Keratinocyte (primary cell): ENCODE data around the gene STUB1. TPM values are rescaled to one million over a fixed set of nuclear protein-coding genes. Genes with fewer than 3 reads are reported as not detected.

Source experiments
- DNase-seq: peaks from one replicate; pipeline ENCODE4 v3.0.0-alpha.2; 2011; ENCODE audit warnings: low read depth, missing footprints, low spot score
- FAIRE-seq: peaks from 2 replicates; lab custom pipeline; 2011; peaks lifted over from hg19 to GRCh38; lab: Jason Lieb, UNC
- H2AFZ ChIP-seq: 2 replicates; pipeline ENCODE4 v1.6.0; 2012; ENCODE audit warnings: low read length, control low read depth, inconsistent platforms; ENCODE audit not compliant: control insufficient read depth
- H3K27ac ChIP-seq: 2 replicates; pipeline ENCODE4 v1.5.1; 2011; ENCODE audit warnings: low read length; ENCODE audit not compliant: control insufficient read depth, insufficient read depth
- H3K27me3 ChIP-seq: 3 replicates; pipeline ENCODE4 v1.6.0; 2011; ENCODE audit warnings: low read length; ENCODE audit not compliant: control insufficient read depth, insufficient read depth; ENCODE audit errors: extremely low read depth
- H3K36me3 ChIP-seq, 2 experiments: 2 replicates in 1 of 2; 3 replicates in 1 of 2; pipeline ENCODE4 v1.5.1; 2011; ENCODE audit warnings: low read length in 2 of 2, mild to moderate bottlenecking in 1 of 2; ENCODE audit not compliant: control insufficient read depth in 2 of 2, insufficient read depth in 2 of 2; ENCODE audit errors: extremely low read depth in 1 of 2
- H3K4me1 ChIP-seq: 3 replicates; pipeline ENCODE4 v1.5.1; 2011; ENCODE audit warnings: low read length; ENCODE audit not compliant: control insufficient read depth, insufficient read depth; ENCODE audit errors: extremely low read depth
- H3K4me2 ChIP-seq: 3 replicates; pipeline ENCODE4 v1.6.0; 2011; ENCODE audit warnings: low read depth, low read length; ENCODE audit not compliant: control insufficient read depth, insufficient read depth; ENCODE audit errors: extremely low read depth
- H3K4me3 ChIP-seq, 3 experiments: fragments of 200-600 bp in 1 of 3; sonication (generic) in 1 of 3; 2 replicates in 2 of 3; 3 replicates in 1 of 3; pipeline ENCODE4 v1.5.1; 2011 to 2016; ENCODE audit warnings: low read length in 3 of 3, mild to moderate bottlenecking in 3 of 3, control low read depth in 2 of 3, inconsistent platforms in 1 of 3, low read depth in 1 of 3, mixed read lengths in 1 of 3, mixed run types in 1 of 3, moderate library complexity in 1 of 3; ENCODE audit not compliant: control insufficient read depth in 2 of 3, insufficient read depth in 2 of 3; ENCODE audit errors: extremely low read depth in 1 of 3
- H3K79me2 ChIP-seq: 2 replicates; pipeline ENCODE4 v1.6.0; 2012; ENCODE audit warnings: low read length; ENCODE audit not compliant: control insufficient read depth, insufficient read depth
- H3K9ac ChIP-seq: 3 replicates; pipeline ENCODE4 v1.6.0; 2011; ENCODE audit warnings: low read length; ENCODE audit not compliant: control insufficient read depth, insufficient read depth; ENCODE audit errors: extremely low read depth
- H3K9me1 ChIP-seq: 3 replicates; pipeline ENCODE4 v1.6.0; 2011; ENCODE audit warnings: low read length; ENCODE audit not compliant: control insufficient read depth, insufficient read depth; ENCODE audit errors: extremely low read depth
- H3K9me3 ChIP-seq: 2 replicates; pipeline ENCODE4 v1.5.1; 2012; ENCODE audit warnings: low read depth, low read length; ENCODE audit not compliant: control insufficient read depth
- H4K20me1 ChIP-seq: 3 replicates; pipeline ENCODE4 v1.6.0; 2011; ENCODE audit warnings: low read length; ENCODE audit not compliant: control insufficient read depth, insufficient read depth; ENCODE audit errors: extremely low read depth
- CTCF ChIP-seq, 3 experiments: IDR thresholded peaks in 1 of 3; conservative IDR thresholded peaks in 1 of 3; optimal IDR thresholded peaks in 1 of 3; 2 replicates in 2 of 3; 3 replicates in 1 of 3; pipeline versions ENCODE3 to v1.5.1; 2011; ENCODE audit warnings: low read length in 3 of 3, mild to moderate bottlenecking in 3 of 3, moderate library complexity in 2 of 3, control low read depth in 1 of 3, inconsistent platforms in 1 of 3; ENCODE audit not compliant: insufficient read depth in 2 of 3; ENCODE audit errors: extremely low read depth in 1 of 3
- EZH2 ChIP-seq: IDR thresholded peaks from one replicate; pipeline ENCODE4 v1.6.1; 2012; ENCODE audit warnings: inconsistent platforms, mild to moderate bottlenecking, low read length, moderate library complexity
- dilution Hi-C: fragments of 300-500 bp; cut with MboI; formaldehyde crosslinking; loops from one replicate; pipeline ENCODE4 v1.7.0; 2020; ENCODE audit warnings: low sequenced_read_pairs; ENCODE audit not compliant: extremely low pct_ligation_motif_present
- polyA plus RNA-seq, 5 experiments: library from polyadenylated mRNA; depleted of rRNA in 3 of 5; stranded (reverse) in 3 of 5; stranded (forward) in 1 of 5; unstranded in 1 of 5; fragments of >200 nt; gene quantifications; 1 replicate in 1 of 5; 2 replicates in 3 of 5; 3 replicates in 1 of 5; pipeline versions ENCODE4 v1.2.1 to v1.2.3, GENCODE V29; 2011 to 2012; ENCODE audit warnings: missing spikeins in 2 of 5, low read depth in 1 of 5, low replicate concordance in 1 of 5

STUB1 gene
- polyA plus RNA-seq, 1 donor (not counting 4 experiments of a cell fraction or from before 2014, with no cell fraction given) = 124 TPM

GRCh38 chr16:724188-725040 is 44.2 kb downstream of the STUB1 start:
- H3K36me3 ChIP-seq = peaks cover 0 to 1% of the 10 kb centered on the region in 2 experiments
- H3K9ac ChIP-seq = no peak overlapping the region
- H3K4me1 ChIP-seq = peaks cover 15% of the 10 kb centered on the region
- FAIRE-seq = no peak
- H3K4me3 ChIP-seq = no peak overlapping the region
- H3K27me3 ChIP-seq = no peaks in the 10 kb centered on the region
- no peak for DNase-seq
- H3K79me2 ChIP-seq = no peaks in the 10 kb centered on the region
- H3K9me3 ChIP-seq = no peaks in the 10 kb centered on the region
- no peak overlapping the region for H2AFZ ChIP-seq
- no peak overlapping the region for H3K27ac ChIP-seq
- H3K4me2 ChIP-seq = no peak overlapping the region
- H4K20me1 ChIP-seq = no peaks in the 10 kb centered on the region
- peaks cover 2% of the 10 kb centered on the region for H3K9me1 ChIP-seq
- dilution Hi-C loops = no loop called here
- no peak for TF ChIP-seq CTCF (optimal IDR thresholded peaks at IDR 0.05 in 1 of 3, IDR thresholded peaks at IDR 0.05 in 1 of 3, conservative IDR thresholded peaks at IDR 0.05 in 1 of 3; ENCODE audit: extremely low read depth in 1 of 3, insufficient read depth in 2 of 3, low read length in 3 of 3)
- no peak for TF ChIP-seq EZH2

GRCh38 chr16:725041-725376 is 44.8 kb downstream of the STUB1 start:
- Histone ChIP-seq H3K4me3 (no peak overlapping the region), H3K9me1 (peaks cover 2% of the 10 kb centered on the region), H2AFZ (no peak overlapping the region), H3K4me2 (no peak overlapping the region), H3K27ac (no peak overlapping the region), H3K27me3 (no peaks in the 10 kb centered on the region), H3K79me2 (no peaks in the 10 kb centered on the region), H4K20me1 (no peaks in the 10 kb centered on the region), H3K36me3 (peaks cover 0 to 5% of the 10 kb centered on the region in 2 experiments), H3K4me1 (peaks cover 10% of the 10 kb centered on the region), H3K9ac (no peak overlapping the region), H3K9me3 (no peaks in the 10 kb centered on the region)
- DNase-seq (no peak), FAIRE-seq (no peak)
- TF ChIP-seq CTCF (optimal IDR thresholded peaks at IDR 0.05 in 1 of 3, IDR thresholded peaks at IDR 0.05 in 1 of 3, conservative IDR thresholded peaks at IDR 0.05 in 1 of 3; ENCODE audit: extremely low read depth in 1 of 3, insufficient read depth in 2 of 3, low read length in 3 of 3) = no peak
- TF ChIP-seq EZH2 = no peak
- dilution Hi-C loops = no loop called here
